OCI-LY3 (cell line): ENCODE results near the gene NAV2.

Experiments used
- CTCF ChIP-seq: fragments of 200-600, 300-600 bp; sonication (generic); IDR thresholded peaks from 2 replicates; pipeline ENCODE4 v1.5.1; 2014; ENCODE audit warnings: antibody characterized with exemption, low read length, low read depth
- EZH2phosphoT487 ChIP-seq: fragments of 200-600 bp; shearing (Covaris generic); IDR thresholded peaks from 2 replicates; pipeline ENCODE4 v1.6.1; 2018; ENCODE audit warnings: antibody characterized with exemption, mixed run types, low read depth

- TF ChIP-seq CTCF, result no peak
- TF ChIP-seq EZH2phosphoT487, result no peak
These were observed 271.6 kb downstream of the NAV2 start for GRCh38 chr11:19984048-19984742.
